AG04450 (cell line): ENCODE results near the gene HOXB7. TPM values are rescaled to one million over a fixed set of nuclear protein-coding genes. Genes with fewer than 3 reads are reported as not detected.

Experiments used
- CTCF ChIA-PET: fragments of 300-600, 350-600 bp; formaldehyde crosslinking; extraction: SDS; loops from one replicate; lab custom pipeline; 2022; ENCODE audit warnings: antibody characterized with exemption, inconsistent platforms; lab: Charles Lee
- POLR2A ChIA-PET: fragments of 350-600 bp; formaldehyde crosslinking; extraction: SDS; loops from one replicate; lab custom pipeline; 2021; ENCODE audit warnings: antibody characterized with exemption, inconsistent platforms; lab: Yijun Ruan, JAX
- DNase-seq: peaks from one replicate; pipeline ENCODE4 v3.0.0-alpha.2; 2011; ENCODE audit warnings: low read depth, low spot score
- H3K27ac ChIP-seq: one replicate; pipeline ENCODE4 v1.5.1; 2012; ENCODE audit warnings: low read depth, low read length, control low read depth
- H3K27me3 ChIP-seq: one replicate; pipeline ENCODE4 v1.6.0; 2012; ENCODE audit warnings: low read length; ENCODE audit not compliant: control insufficient read depth, insufficient read depth
- H3K4me3 ChIP-seq: 2 replicates; pipeline ENCODE4 v1.5.1; 2011; ENCODE audit warnings: mild to moderate bottlenecking, low read depth, low read length, control low read depth
- H3K9me3 ChIP-seq: 2 replicates; pipeline ENCODE4 v1.5.1; 2012; ENCODE audit warnings: low read length; ENCODE audit not compliant: control insufficient read depth, insufficient read depth
- CTCF ChIP-seq: IDR thresholded peaks from 2 replicates; pipeline ENCODE4 v1.5.1; 2011; ENCODE audit warnings: low read depth, low read length, control low read depth, inconsistent platforms
- polyA plus RNA-seq: library from polyadenylated mRNA; depleted of rRNA; stranded (reverse); fragments of >200 nt; gene quantifications from 2 replicates; pipeline ENCODE4 v1.2.3, GENCODE V29; 2011

HOXB7 gene
- polyA plus RNA-seq, 1 experiment, result 11.3 TPM

- peak overlapping the region; percentile 89 for H3K4me3 ChIP-seq
Observed at GRCh38 chr17:48592577-48592976, 18.2 kb downstream of the HOXB7 start.

GRCh38 chr17:48592057-48592514 lies 18.7 kb downstream of the HOXB7 start:
- H3K27me3 ChIP-seq, result no peaks in the 10 kb centered on the region
- H3K27ac ChIP-seq, result peak overlapping the region; percentile 97
- POLR2A ChIA-PET, result interaction anchor here (0.6 to 2.3 kb wide), 5 partner anchors 9 to 240 kb away, joined by 3 to 10 read pairs (median 6); no protein-coding TSS in a partner anchor
- TF ChIP-seq CTCF, result no peak
- H3K9me3 ChIP-seq, result no peaks in the 10 kb centered on the region; the same call in 1 of the 2 replicates
- CTCF ChIA-PET, result interaction anchor here (0.5 to 4.8 kb wide), 11 partner anchors 13 to 567 kb away, joined by 3 to 53 read pairs (median 5); no protein-coding TSS in a partner anchor
- H3K4me3 ChIP-seq, result peak overlapping the region; percentile 89
- no peak for DNase-seq

More at GRCh38 chr17:48592577-48592976, 18.2 kb downstream of the HOXB7 start:
- Histone ChIP-seq H3K27me3 (no peaks in the 10 kb centered on the region), H3K27ac (peak overlapping the region; percentile 97), H3K9me3 (no peaks in the 10 kb centered on the region; the same call in 1 of the 2 replicates)
- TF ChIP-seq CTCF, result no peak
- DNase-seq, result no peak
- POLR2A ChIA-PET, result interaction anchor here (0.6 to 2.3 kb wide), 6 partner anchors 10 to 241 kb away, joined by 3 to 10 read pairs (median 6); no protein-coding TSS in a partner anchor
- CTCF ChIA-PET, result interaction anchor here (0.5 to 4.8 kb wide), 17 partner anchors 14 to 567 kb away, joined by 3 to 53 read pairs (median 5); no protein-coding TSS in a partner anchor

- ChIA-PET POLR2A (interaction anchor here (0.7 to 2.3 kb wide), 5 partner anchors 9 to 50 kb away, joined by 3 to 5 read pairs (median 3); no protein-coding TSS in a partner anchor), CTCF (interaction anchor here (0.9 to 1.9 kb wide), 7 partner anchors 19 to 438 kb away, joined by 3 to 11 read pairs (median 5); no protein-coding TSS in a partner anchor)
- H3K4me3 ChIP-seq, result peak overlapping the region; percentile 89
- H3K9me3 ChIP-seq, result no peaks in the 10 kb centered on the region; the same call in 1 of the 2 replicates
- no peak for TF ChIP-seq CTCF
- no peaks in the 10 kb centered on the region for H3K27me3 ChIP-seq
- DNase-seq, result no peak
- peak overlapping the region; percentile 97 for H3K27ac ChIP-seq
Observed at GRCh38 chr17:48591255-48592056, 19.4 kb downstream of the HOXB7 start.

- TF ChIP-seq CTCF, result no peak
- Histone ChIP-seq H3K27ac (peak overlapping the region; percentile 97), H3K4me3 (peak overlapping the region; percentile 89), H3K9me3 (no peaks in the 10 kb centered on the region; the same call in 1 of the 2 replicates), H3K27me3 (no peaks in the 10 kb centered on the region)
- no peak for DNase-seq
- POLR2A ChIA-PET, result interaction anchor here (0.7 to 1.0 kb wide), 3 partner anchors 10 to 33 kb away, joined by 3 to 10 read pairs (median 3); no protein-coding TSS in a partner anchor
- CTCF ChIA-PET, result interaction anchor here (0.6 to 1.9 kb wide), 5 partner anchors 18 to 283 kb away, joined by 3 to 11 read pairs (median 3); no protein-coding TSS in a partner anchor
Observed at GRCh38 chr17:48590607-48591161, 20.1 kb downstream of the HOXB7 start.
